Mammary epithelial cell (primary cell): ENCODE data around the gene COQ8B.

Source experiments
- CTCF ChIP-seq, 2 donors: IDR thresholded peaks in 1 of 2; conservative IDR thresholded peaks in 1 of 2; 2 replicates each; pipeline ENCODE4 v1.5.1; 2011 to 2012; ENCODE audit warnings: inconsistent platforms in 2 of 2, low read length in 2 of 2, mild to moderate bottlenecking in 2 of 2, control low read depth in 1 of 2, low read depth in 1 of 2; ENCODE audit not compliant: insufficient read depth in 1 of 2; ENCODE audit errors: extremely low read depth in 1 of 2
- EZH2 ChIP-seq: IDR thresholded peaks from 2 replicates; pipeline ENCODE4 v1.6.1; 2012; ENCODE audit warnings: low read length, inconsistent platforms, borderline replicate concordance

- TF ChIP-seq CTCF (conservative IDR thresholded peaks at IDR 0.05 in 1 of 2, IDR thresholded peaks at IDR 0.05 in 1 of 2; ENCODE audit: extremely low read depth in 1 of 2, insufficient read depth in 1 of 2, low read depth in 1 of 2, low read length in 2 of 2), result no peak
- no peak for TF ChIP-seq EZH2
Measured at GRCh38 chr19:40705950-40706619, 10.6 kb downstream of the COQ8B start.
